Trophoblast cell (in vitro differentiated cells and primary cell): Measurements from ENCODE around the gene C16orf96.

Source experiments
- DNase-seq, 2 donors: peaks; one replicate each; pipeline ENCODE4 v3.0.0-alpha.2; 2016
- H2AFZ ChIP-seq: 2 replicates; pipeline ENCODE4 v1.6.1; 2013; ENCODE audit warnings: low read length, moderate library complexity, mild to moderate bottlenecking; ENCODE audit not compliant: insufficient read depth, poor library complexity
- H2AK5ac ChIP-seq: 2 replicates; pipeline ENCODE4 v1.6.1; 2013; ENCODE audit warnings: mild to moderate bottlenecking, low read length
- H2BK120ac ChIP-seq: 2 replicates; pipeline ENCODE4 v1.6.1; 2013; ENCODE audit warnings: low read length, mild to moderate bottlenecking, moderate library complexity; ENCODE audit not compliant: insufficient read depth, poor library complexity
- H2BK12ac ChIP-seq: 2 replicates; pipeline ENCODE4 v1.6.1; 2013; ENCODE audit warnings: mild to moderate bottlenecking, low read length, moderate library complexity
- H2BK5ac ChIP-seq: 2 replicates; pipeline ENCODE4 v1.6.1; 2013; ENCODE audit warnings: low read length, low read depth, moderate library complexity, mild to moderate bottlenecking; ENCODE audit not compliant: poor library complexity
- H3K14ac ChIP-seq: 2 replicates; pipeline ENCODE4 v1.6.1; 2013; ENCODE audit warnings: mild to moderate bottlenecking, low read length
- H3K18ac ChIP-seq: 2 replicates; pipeline ENCODE4 v1.6.1; 2013; ENCODE audit warnings: mild to moderate bottlenecking, low read length
- H3K23ac ChIP-seq: 2 replicates; pipeline ENCODE4 v1.6.1; 2013; ENCODE audit warnings: low read length
- H3K27ac ChIP-seq: 2 replicates; pipeline ENCODE4 v1.5.1; 2013; ENCODE audit warnings: low read depth, mild to moderate bottlenecking, inconsistent platforms, low read length, moderate library complexity
- H3K27me3 ChIP-seq: 2 replicates; pipeline ENCODE4 v1.6.1; 2013; ENCODE audit warnings: inconsistent platforms, mild to moderate bottlenecking, low read length, moderate library complexity; ENCODE audit not compliant: insufficient read depth
- H3K36me3 ChIP-seq, 2 experiments: 1 replicate in 1 of 2; 2 replicates in 1 of 2; pipeline ENCODE4 v1.6.1; 2013; ENCODE audit warnings: low read length in 2 of 2, mild to moderate bottlenecking in 2 of 2, moderate library complexity in 1 of 2; ENCODE audit not compliant: insufficient read depth in 2 of 2, control insufficient read depth in 1 of 2
- H3K4ac ChIP-seq: 2 replicates; pipeline ENCODE4 v1.6.1; 2013; ENCODE audit warnings: low read depth, mild to moderate bottlenecking, low read length, moderate library complexity
- H3K4me1 ChIP-seq, 2 experiments: 1 replicate in 1 of 2; 2 replicates in 1 of 2; pipeline ENCODE4 v1.6.1; 2013; ENCODE audit warnings: low read length in 2 of 2, mild to moderate bottlenecking in 2 of 2, moderate library complexity in 1 of 2; ENCODE audit not compliant: insufficient read depth in 2 of 2, control insufficient read depth in 1 of 2
- H3K4me2 ChIP-seq: 2 replicates; pipeline ENCODE4 v1.6.1; 2013; ENCODE audit warnings: inconsistent platforms, mild to moderate bottlenecking, low read length, moderate library complexity
- H3K4me3 ChIP-seq: 2 replicates; pipeline ENCODE4 v1.5.1; 2013; ENCODE audit warnings: mild to moderate bottlenecking, low read depth, low read length, inconsistent platforms
- H3K79me1 ChIP-seq: one replicate; pipeline ENCODE4 v1.6.1; 2013; ENCODE audit warnings: low read length
- H3K79me2 ChIP-seq: 2 replicates; pipeline ENCODE4 v1.6.1; 2013; ENCODE audit warnings: low read length, mild to moderate bottlenecking; ENCODE audit not compliant: control insufficient read depth, insufficient read depth, poor library complexity
- H3K9ac ChIP-seq: 2 replicates; pipeline ENCODE4 v1.6.1; 2013; ENCODE audit warnings: mild to moderate bottlenecking, low read length
- H3K9me3 ChIP-seq: 2 replicates; pipeline ENCODE4 v1.6.1; 2013; ENCODE audit warnings: low read depth, mild to moderate bottlenecking, control low read depth, inconsistent platforms, low read length; ENCODE audit not compliant: insufficient read depth
- H4K12ac ChIP-seq: 2 replicates; pipeline ENCODE4 v1.6.1; 2013; ENCODE audit warnings: low read depth, mild to moderate bottlenecking, low read length, moderate library complexity
- H4K8ac ChIP-seq: 2 replicates; pipeline ENCODE4 v1.6.1; 2013; ENCODE audit warnings: low read depth, mild to moderate bottlenecking, low read length, moderate library complexity
- H4K91ac ChIP-seq: one replicate; pipeline ENCODE4 v1.6.1; 2013; ENCODE audit warnings: low read depth, mild to moderate bottlenecking, low read length, moderate library complexity
- WGBS: extraction: QIAGEN DNeasy Blood & Tissue Kit; methylation state at CpG from one replicate; pipeline ENCODE4 v1.1.7; 2013; ENCODE audit warnings: missing lambda C conversion rate; ENCODE audit not compliant: insufficient read length, insufficient coverage; ENCODE audit errors: extremely low coverage; 5-methylcytosine and 5-hydroxymethylcytosine counted together

Gene C16orf96

GRCh38 chr16:4533490-4533889, 22.6 kb upstream of the C16orf96 start:
- Histone ChIP-seq H3K79me2 (peaks cover 6% of the 10 kb centered on the region), H4K91ac (no peak overlapping the region), H3K9ac (no peak overlapping the region), H3K79me1 (peaks cover 11% of the 10 kb centered on the region), H3K4me2 (no peak overlapping the region), H4K12ac (no peak overlapping the region), H2BK120ac (no peak overlapping the region), H3K4me1 (peaks cover 15 to 18% of the 10 kb centered on the region in 2 experiments), H4K8ac (no peak overlapping the region), H3K36me3 (peaks cover 0 to 2% of the 10 kb centered on the region in 2 experiments), H3K27me3 (peaks cover 7% of the 10 kb centered on the region), H3K14ac (no peak overlapping the region), H3K27ac (no peak overlapping the region), H2BK5ac (no peak overlapping the region), H2BK12ac (no peak overlapping the region), H2AK5ac (no peak overlapping the region), H2AFZ (no peak overlapping the region), H3K4me3 (no peak overlapping the region), H3K9me3 (no peaks in the 10 kb centered on the region), H3K18ac (no peak overlapping the region), H3K23ac (no peak overlapping the region), H3K4ac (no peak overlapping the region)
- DNase-seq: no peak
- 100% methylated on average over 2 of the region's 6 CpGs for WGBS

GRCh38 chr16:4534151-4534790, 21.9 kb upstream of the C16orf96 start:
- peaks cover 12% of the 10 kb centered on the region for H3K79me1 ChIP-seq
- no peak for DNase-seq
- H3K23ac ChIP-seq: no peak overlapping the region
- H4K8ac ChIP-seq: no peak overlapping the region
- H2BK5ac ChIP-seq: no peak overlapping the region
- WGBS: no CpG with 5 or more reads among the region's 13 CpGs
- no peak overlapping the region for H3K18ac ChIP-seq
- H3K4me1 ChIP-seq: peaks cover 12% of the 10 kb centered on the region in 2 experiments
- no peak overlapping the region for H3K9ac ChIP-seq
- H3K27ac ChIP-seq: no peak overlapping the region
- peaks cover 7% of the 10 kb centered on the region for H3K27me3 ChIP-seq
- no peak overlapping the region for H4K12ac ChIP-seq
- H3K14ac ChIP-seq: no peak overlapping the region
- no peak overlapping the region for H3K4me3 ChIP-seq
- H3K4me2 ChIP-seq: no peak overlapping the region
- H2AFZ ChIP-seq: no peak overlapping the region
- H2BK120ac ChIP-seq: no peak overlapping the region
- H2AK5ac ChIP-seq: no peak overlapping the region
- peaks cover 4% of the 10 kb centered on the region for H3K9me3 ChIP-seq
- no peak overlapping the region for H4K91ac ChIP-seq
- no peak overlapping the region for H3K4ac ChIP-seq
- H3K36me3 ChIP-seq: peaks cover 0 to 2% of the 10 kb centered on the region in 2 experiments
- H2BK12ac ChIP-seq: no peak overlapping the region
- H3K79me2 ChIP-seq: peaks cover 6% of the 10 kb centered on the region

GRCh38 chr16:4535627-4536108, 20.5 kb upstream of the C16orf96 start:
- peaks cover 7% of the 10 kb centered on the region for H3K9me3 ChIP-seq
- H3K36me3 ChIP-seq: peaks cover 0 to 2% of the 10 kb centered on the region in 2 experiments
- H3K27ac ChIP-seq: no peak overlapping the region
- H2AK5ac ChIP-seq: no peak overlapping the region
- no peak overlapping the region for H3K14ac ChIP-seq
- H3K4me1 ChIP-seq: peaks cover 5 to 6% of the 10 kb centered on the region in 2 experiments
- DNase-seq: no peak
- no peak overlapping the region for H3K4ac ChIP-seq
- no peak overlapping the region for H2BK5ac ChIP-seq
- peaks cover 7% of the 10 kb centered on the region for H3K27me3 ChIP-seq
- no peak overlapping the region for H4K91ac ChIP-seq
- no peak overlapping the region for H3K9ac ChIP-seq
- no peak overlapping the region for H3K4me2 ChIP-seq
- H2AFZ ChIP-seq: no peak overlapping the region
- no peak overlapping the region for H3K18ac ChIP-seq
- H2BK120ac ChIP-seq: no peak overlapping the region
- no CpG with 5 or more reads among the region's 7 CpGs for WGBS
- no peak overlapping the region for H4K12ac ChIP-seq
- peaks cover 6% of the 10 kb centered on the region for H3K79me2 ChIP-seq
- H3K79me1 ChIP-seq: peaks cover 10% of the 10 kb centered on the region
- no peak overlapping the region for H4K8ac ChIP-seq
- H3K23ac ChIP-seq: no peak overlapping the region
- H3K4me3 ChIP-seq: no peak overlapping the region
- no peak overlapping the region for H2BK12ac ChIP-seq

- Histone ChIP-seq H3K18ac (no peak overlapping the region), H3K14ac (no peak overlapping the region), H2BK120ac (no peak overlapping the region), H3K4me1 (peaks cover 5 to 6% of the 10 kb centered on the region in 2 experiments), H2AK5ac (no peak overlapping the region), H3K9me3 (peaks cover 7% of the 10 kb centered on the region), H2BK5ac (no peak overlapping the region), H3K27ac (no peak overlapping the region), H4K12ac (no peak overlapping the region), H3K9ac (no peak overlapping the region), H3K36me3 (peaks cover 0 to 2% of the 10 kb centered on the region in 2 experiments), H4K8ac (no peak overlapping the region), H4K91ac (no peak overlapping the region), H3K4me3 (no peak overlapping the region), H3K23ac (no peak overlapping the region), H3K79me1 (peaks cover 10% of the 10 kb centered on the region), H2BK12ac (no peak overlapping the region), H3K79me2 (peaks cover 6% of the 10 kb centered on the region), H3K4me2 (no peak overlapping the region), H2AFZ (peak overlapping the region; percentile 71), H3K27me3 (peaks cover 7% of the 10 kb centered on the region), H3K4ac (no peak overlapping the region)
- no peak for DNase-seq
- WGBS: no CpG with 5 or more reads among the region's 15 CpGs
These were observed 19.6 kb upstream of the C16orf96 start for GRCh38 chr16:4536391-4537106.
